EH (cell line): Measurements from ENCODE around the gene FOXF1.

ENCODE experiments used
- DNase-seq: peaks from one replicate; pipeline ENCODE4 v3.0.0-alpha.2; 2015; ENCODE audit warnings: low read depth

Gene FOXF1

DNA sequence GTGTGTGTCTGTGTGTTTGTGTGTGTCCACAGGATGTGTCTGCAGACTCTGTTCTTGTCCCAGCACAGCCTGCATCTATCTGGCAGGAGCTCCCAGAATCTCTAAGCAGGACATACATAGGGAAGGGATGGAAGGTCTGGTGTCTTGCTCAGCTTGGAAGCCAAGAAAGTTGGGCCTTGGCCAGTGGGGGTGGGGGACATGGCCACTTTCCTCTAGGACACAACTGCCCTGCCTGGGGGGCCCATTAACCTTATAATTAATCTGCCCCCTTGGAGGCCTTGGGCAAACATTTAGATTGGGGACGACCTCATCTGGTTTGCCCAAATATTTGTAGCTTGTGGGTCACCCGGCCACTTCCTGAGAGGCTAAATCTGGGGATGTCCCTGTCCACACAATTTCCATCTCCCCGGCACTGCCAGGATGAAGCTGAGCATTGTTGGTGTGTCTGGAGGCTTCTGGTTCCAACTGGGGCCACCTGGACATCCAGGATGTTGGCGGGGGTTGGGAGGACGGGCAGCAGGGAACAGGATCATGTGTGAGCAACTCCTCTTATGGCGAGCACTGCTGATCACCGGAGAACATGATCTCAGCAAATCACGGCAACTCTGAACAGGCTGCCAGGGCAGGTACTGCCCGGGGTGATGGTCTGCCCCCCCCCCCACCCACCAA, 17.2 kb upstream of the FOXF1 start:
- DNase-seq: no peak

DNA sequence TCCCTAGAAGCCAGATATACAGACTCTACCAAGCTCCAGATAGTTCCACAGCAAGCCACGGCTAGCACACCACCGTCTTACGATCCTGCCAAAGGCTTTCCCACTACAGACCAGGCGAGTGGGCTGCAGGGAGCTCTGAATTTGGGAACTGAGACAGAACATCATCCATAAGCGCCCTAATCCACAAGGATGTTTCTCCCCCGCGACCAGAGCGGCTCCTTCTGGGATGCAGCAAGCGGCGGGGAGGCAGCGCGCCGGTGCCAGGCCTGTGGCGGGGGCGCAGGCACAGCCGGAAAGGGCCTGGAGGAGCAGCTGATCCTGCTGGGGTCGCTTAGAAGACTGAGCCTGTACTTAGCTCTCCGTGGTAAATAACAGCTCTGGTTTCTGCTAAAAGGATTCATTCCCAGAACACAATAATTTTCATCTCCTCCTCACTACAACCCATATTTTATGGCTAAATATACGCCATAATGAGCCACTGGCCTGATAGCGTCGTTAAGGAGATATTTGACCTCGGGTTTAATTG, 16.2 kb upstream of the FOXF1 start:
- no peak for DNase-seq

DNA sequence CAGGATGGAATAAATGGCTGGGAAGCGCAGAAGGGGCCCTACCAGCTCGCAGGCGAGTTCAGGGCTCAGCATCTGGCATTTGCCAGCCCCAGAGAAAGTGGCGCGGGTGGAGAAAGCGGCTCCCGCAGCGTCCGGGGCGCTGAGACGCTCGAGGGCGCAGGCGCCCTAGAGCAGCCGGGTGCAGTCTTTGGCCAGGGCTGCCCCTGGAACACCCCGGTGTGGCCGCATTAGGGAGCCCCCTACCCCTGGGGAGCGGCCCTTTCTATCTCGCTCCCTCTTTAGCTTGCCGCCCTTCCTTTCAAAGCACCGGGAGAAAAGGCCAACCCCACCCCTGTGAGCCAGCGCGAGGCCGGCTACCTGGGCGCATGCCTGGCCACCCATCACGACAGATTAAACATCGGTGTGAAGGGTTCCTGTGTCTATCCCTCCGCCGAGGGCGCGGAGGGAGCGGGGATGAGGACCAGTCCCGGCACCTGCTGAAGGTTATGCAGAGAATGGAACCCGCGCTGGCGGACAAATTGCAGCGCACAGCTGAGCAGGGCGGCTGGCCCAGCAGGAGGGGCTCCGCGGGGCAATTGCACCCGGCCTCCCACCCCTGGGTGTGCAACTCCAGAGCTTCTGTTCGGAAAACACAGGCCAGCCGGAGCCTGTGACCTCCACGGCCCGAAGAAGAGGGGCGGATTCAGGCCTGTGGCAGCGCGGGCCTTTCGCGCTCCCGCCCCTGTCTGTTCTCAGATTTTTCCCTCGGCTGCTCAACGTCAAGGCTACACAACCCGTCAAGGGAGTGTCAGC, 15.6 kb upstream of the FOXF1 start:
- no peak for DNase-seq

GRCh38 chr16:86495357-86495701, 15.0 kb upstream of the FOXF1 start:
- DNase-seq: no peak

- DNase-seq: no peak
Measured at GRCh38 chr16:86495756-86496261, 14.5 kb upstream of the FOXF1 start.

GRCh38 chr16:86496262-86496928, 13.9 kb upstream of the FOXF1 start:
- DNase-seq: no peak

DNA sequence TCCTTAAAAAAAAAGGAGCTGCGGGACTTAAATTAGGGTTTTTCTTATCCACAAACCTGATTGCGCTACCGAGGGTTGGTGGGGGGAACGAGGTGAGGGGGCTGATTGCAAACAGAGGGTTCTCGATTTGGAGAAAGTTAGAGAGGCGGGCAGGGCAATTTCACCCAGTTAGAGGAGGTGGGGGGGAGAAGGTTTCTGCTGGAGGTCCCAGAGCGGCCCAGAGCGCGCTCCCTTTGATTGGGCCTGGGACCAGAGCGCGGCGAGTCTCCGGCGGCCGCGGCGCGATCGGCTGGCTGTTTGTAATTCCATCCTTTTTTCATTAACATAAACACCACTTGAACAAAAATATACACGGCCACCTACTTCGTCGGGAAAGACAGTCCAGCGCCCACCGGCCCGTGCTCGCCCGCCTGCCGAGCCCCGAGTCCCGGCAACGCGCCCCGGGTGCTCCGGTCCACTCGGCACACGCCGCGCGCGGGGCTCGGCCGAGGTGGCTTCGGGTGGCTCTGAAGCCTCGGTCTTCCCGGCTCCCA, 13.3 kb upstream of the FOXF1 start:
- no peak for DNase-seq

DNA sequence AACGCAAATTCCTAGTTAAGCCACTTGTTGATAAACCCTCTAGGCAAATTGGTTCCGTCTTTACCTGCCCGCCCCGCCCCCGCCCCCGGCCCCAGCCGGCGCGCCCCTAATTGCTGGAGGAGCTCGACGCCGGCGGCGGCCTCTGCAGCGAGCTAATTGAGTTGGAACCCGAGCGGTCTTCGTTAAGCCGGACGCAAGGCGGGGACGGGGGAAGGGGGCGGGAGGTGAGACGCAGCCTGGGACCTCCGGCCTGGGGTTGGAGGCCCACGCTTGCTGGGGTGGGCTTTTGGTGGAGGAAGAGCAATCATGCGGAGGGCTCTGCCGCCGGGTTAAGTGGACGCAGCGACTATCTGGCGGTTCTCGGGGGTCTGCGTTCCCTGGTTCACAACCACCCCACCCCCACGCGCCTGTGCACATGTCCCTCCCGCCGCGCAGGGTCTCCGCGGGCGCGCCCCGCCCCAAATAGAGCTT, 12.7 kb upstream of the FOXF1 start:
- no peak for DNase-seq

DNA sequence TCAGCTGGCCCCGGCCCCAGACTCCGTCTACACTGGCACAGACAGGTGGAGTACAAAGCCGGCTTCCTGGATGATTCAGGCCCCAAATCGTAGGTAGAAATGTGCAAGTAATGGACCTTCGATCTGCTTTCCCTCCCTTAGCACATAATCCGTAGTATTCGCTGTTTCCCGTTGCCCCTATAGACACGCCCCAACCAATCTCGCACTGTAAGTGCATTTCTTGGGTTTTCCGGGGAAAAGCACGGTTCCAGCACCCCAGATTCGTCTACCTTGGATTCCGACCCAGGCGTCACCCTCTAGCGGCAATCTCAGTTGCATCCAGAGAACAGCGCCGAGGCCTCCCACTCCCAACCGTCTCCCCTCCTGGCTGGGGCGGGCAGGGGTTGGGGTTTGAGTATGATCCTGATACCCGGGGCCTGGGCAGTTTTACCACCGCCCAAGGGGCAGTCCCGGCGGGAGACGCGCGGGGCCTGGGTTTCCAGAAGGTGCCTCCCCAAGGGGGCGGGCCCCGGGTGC, 12.1 kb upstream of the FOXF1 start:
- DNase-seq: no peak

GRCh38 chr16:86498671-86499439, 11.5 kb upstream of the FOXF1 start:
- peak; percentile 43 for DNase-seq

- no peak for DNase-seq
Measured at GRCh38 chr16:86499440-86499786, 10.9 kb upstream of the FOXF1 start.

DNA sequence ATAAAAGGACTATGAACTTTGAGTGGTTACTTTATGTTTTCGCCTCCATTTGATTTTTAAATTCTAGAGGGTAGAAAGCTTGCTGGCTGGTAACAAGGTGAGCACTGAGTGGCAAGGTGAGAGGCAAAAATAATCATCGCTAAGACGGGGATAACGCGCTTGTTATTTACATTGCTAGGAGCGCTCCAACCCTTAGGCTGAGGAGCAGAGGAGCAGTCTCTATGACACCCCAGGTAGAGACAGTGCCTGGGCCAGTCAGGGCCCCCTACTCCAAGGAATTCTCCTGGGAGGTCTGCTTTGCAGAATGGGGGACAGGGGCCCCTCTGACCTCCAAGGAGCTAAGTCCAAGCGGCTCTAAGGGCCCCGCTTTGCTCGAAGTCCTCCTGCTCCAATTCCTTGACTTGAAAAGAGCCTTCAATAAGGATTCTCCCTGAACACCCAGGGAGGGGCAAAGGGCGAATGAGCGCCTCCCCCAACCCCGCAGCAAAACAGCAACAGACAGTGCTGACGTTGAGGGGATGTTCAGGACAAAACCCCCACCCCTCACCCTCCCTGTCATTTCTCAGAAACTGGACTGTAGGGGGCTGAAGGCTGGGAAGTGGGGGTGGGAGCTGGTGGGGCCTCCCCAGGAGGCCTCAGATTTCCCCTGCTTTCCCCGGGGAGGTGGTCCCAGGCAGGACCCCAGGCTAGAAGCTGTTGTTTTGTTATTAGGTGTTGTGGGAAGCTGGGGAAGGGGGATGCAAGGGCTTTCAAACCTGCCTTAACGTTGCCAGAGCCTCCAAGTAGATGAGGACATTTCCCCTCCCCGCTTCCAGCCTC, 10.2 kb upstream of the FOXF1 start:
- DNase-seq: no peak

DNA sequence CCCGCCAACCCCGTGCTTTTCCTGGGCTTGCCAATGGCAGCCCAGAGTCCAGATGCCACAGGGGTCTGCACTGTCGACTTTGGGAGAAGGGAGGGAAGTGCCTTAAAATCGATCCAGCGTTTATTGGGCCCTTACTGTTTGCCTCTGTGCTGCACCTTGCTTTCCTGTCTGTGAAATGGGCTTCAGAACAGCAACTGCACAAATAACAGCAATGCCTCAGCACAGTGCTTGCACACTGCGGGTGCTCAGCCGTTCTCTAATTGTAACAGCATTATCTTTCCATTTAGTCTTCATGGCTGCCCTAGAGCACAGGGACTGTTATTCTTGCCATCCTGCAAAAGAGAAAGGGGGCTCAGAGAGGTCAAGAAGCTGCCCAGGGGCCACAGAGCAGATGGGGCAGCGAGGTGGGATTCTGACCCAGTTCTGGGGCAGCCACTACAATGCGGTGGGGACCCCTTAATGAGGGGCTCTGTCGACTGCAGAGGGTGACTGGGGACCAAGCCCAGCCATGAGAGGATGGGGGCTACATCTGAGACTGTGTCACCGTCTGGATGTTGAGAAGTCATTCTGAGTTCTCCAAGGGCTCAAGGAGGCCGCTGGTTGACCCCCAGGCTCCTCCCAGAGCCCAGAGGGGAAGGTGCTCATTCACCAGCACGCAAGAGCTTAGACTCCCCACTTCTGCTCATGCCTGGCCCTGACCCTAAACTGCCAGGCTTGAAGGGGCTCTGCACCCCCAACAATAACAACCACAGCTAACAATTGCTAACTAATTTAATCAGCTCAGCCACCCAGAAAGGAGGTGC, 9.4 kb upstream of the FOXF1 start:
- no peak for DNase-seq

DNA sequence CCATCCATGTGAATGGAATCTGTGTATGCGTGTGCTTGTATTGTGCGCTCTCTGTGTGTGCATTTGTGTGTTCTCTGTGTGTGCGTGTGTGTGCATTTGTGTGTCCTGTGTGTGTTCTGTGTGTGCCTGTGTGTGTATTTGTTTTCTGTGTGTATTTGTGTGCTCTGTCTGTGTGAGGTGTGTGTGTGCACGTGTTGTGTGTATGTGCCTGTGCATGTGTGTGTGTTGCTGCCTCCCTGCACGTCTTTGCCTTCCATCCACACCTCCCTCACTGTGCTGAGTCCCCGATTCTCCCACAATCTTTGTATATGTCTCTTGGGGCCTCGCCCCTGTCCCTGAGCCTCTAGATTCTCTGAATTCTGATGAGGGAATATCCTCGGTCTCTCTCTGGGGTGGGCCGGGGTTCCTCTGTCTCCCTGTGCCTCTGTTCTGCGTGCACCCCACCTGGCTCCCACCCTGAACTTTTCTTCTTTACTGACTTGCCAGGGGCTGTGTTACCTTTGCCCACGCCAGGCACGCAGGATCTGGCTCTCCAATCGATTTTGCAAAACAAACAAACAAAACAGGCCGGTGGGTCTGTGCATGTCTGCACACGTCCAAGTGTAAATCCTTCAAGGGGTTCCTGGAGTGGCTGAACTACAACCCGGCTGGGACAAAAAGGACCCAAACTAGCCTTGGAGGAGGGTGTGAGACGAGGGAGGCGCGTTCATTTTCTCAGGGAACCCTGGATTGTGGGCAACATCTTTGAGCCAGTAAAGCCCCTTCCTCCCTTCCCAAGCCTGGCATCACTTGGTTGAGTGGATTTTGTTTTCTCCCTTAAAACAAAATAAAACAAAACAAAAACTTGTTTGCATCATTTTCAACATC, 8.1 kb upstream of the FOXF1 start:
- no peak for DNase-seq

DNA sequence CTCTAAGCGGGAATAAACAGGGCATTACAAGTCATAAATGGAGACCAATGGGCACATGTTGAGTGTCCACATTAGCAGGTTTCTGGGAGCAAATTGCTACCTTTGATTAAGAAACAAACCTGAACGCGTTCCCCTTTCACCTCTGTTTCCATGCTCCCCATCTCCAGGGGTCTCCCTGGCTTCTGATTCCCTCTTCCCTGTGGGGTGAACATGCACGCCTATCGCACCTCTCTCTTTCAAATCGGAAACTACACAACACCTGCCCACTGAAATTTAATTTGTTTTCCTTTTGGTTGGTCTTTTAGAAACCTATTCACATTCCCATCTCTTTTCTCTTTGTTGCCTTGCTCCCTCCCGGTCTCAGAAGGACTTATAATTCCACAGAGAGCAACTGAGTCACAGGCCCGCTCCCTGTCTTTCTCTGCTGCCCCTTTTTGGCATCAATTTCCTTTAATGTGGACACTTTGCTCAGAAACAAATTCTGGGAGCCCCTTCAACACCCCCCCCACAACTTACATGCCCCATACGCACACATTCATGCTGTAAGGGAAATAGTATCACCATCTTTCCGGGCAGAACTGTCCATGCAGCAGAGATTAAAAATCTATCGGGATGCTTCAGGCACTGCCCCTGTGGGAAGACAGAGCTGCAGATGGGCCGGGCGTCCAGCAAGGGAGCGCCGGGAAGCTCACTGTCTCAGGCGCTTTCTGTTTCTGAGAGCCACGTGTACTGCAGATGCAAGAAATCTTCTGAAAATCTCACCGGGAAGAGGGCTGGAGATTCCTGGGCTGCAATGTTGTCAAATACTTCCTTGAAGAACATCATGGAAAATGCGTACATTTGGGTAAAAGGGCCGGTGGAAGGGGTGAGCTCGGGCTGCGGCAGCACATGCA, 7.2 kb upstream of the FOXF1 start:
- peak; percentile 20 for DNase-seq

- no peak for DNase-seq
Measured at GRCh38 chr16:86503830-86504229, 6.5 kb upstream of the FOXF1 start.

- DNase-seq: no peak
Measured at GRCh38 chr16:86504315-86505184, 5.8 kb upstream of the FOXF1 start.
